ENCODE measurements around the gene SDR39U1. TPM values are rescaled to one million over a fixed set of nuclear protein-coding genes. Genes with fewer than 3 reads are reported as not detected.

The SDR39U1 gene
- total RNA-seq, 1 donor from 2014 or later = 61.6 TPM

GRCh38 chr14:24428628-24429394, 13.8 kb downstream of the SDR39U1 start:
- ATAC-seq (no peak), DNase-seq (no peak)
- Histone ChIP-seq H3K27me3 (no peaks in the 10 kb centered on the region), H3K27ac (peak overlapping the region; percentile 93), H3K4me3 (peak overlapping the region; percentile 86), H3K4me1 (peaks cover 47% of the 10 kb centered on the region), H3K9me3 (no peaks in the 10 kb centered on the region), H3K36me3 (peaks cover 20% of the 10 kb centered on the region)
- TF ChIP-seq, protein P1, sequence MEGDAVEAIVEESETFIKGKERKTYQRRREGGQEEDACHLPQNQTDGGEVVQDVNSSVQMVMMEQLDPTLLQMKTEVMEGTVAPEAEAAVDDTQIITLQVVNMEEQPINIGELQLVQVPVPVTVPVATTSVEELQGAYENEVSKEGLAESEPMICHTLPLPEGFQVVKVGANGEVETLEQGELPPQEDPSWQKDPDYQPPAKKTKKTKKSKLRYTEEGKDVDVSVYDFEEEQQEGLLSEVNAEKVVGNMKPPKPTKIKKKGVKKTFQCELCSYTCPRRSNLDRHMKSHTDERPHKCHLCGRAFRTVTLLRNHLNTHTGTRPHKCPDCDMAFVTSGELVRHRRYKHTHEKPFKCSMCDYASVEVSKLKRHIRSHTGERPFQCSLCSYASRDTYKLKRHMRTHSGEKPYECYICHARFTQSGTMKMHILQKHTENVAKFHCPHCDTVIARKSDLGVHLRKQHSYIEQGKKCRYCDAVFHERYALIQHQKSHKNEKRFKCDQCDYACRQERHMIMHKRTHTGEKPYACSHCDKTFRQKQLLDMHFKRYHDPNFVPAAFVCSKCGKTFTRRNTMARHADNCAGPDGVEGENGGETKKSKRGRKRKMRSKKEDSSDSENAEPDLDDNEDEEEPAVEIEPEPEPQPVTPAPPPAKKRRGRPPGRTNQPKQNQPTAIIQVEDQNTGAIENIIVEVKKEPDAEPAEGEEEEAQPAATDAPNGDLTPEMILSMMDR (IDR thresholded peaks at IDR 0.05) = no peak
- intact Hi-C loops (cut with DNase I) = loop anchor here (5.0 kb wide), 1 partner anchor 62 kb away; the partner anchor contains the start of gene NFATC4

DNA sequence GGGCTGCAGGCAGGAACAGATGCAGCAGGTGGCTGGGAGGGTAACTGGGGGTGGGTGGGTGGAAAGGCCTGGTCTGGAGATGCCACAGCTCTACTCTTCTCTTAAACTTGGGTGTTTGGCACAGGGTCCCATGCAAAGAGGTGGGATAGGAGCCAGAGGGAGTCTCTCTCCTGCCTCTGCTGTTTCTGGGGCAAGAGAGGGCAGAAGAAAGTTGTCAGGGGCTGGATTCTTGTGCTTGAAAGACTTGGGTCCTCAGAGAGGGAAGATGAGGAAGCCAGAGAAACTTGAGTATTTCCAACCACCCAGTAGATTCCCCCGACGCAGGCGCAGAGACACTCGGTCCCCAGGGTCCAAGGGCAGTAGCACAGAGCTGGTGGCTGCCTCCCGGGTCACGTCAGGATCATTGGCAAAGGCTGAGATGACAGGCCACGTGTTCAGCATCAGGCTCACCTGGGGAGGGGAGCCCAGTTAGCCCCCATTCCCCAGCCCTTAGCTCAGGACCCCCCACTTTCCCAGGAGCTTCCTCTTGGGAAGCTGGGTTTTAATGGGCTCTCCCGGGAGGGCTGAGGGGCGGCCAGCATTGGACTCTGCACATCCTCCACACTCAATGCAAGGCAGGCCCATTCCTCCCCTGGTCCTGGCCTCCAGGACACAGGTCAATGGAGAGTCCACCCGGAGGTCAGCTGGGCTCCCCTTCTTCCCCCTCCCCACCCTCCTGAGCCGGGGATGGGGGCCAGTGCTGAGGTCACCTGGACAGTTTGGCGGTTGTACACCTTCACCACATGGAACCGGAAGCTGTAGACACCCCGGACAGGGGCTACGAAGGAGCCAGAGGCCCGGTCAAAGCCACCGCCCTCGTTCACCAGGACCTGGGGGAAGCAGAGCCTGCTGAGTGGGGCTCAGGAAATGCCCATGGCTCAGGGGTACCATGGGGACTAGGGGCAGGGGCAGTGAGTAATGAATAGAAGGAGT, 14.8 kb downstream of the SDR39U1 start:
- H3K4me1 ChIP-seq = peaks cover 47% of the 10 kb centered on the region
- no peak overlapping the region for H3K4me3 ChIP-seq
- intact Hi-C loops (cut with DNase I) = loop anchor here (5.0 kb wide), 1 partner anchor 61 kb away; the partner anchor contains the start of gene NFATC4

DNA sequence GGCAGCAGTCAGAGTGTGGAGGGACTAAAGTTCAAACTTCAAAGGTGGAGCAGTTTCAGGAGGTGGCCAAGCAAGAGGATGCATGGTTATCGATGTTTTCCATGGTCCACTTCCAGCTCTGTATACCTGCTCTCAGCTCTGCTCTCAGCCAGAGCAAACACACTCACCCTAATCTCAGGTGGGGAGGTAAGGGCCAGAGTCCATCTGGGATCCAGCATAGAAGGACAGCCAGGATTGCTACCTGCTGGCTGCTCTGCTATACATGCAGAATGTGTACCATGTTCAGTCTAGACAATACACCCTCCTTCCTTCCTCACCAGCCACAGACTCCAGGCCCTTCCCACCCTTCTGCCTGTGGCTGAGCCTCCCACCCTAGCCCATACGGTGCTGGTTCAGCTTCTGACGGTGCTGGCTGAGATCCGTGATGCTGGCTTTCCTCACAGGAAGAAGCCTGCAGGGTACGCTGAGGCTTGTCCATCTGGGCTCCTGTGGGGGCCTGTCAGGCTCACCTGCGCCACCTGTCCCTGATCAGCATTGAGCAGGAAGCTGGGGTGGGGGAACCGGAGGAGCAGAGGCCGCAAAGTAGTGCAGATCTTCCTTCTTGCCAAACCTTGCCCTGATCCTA, 15.6 kb downstream of the SDR39U1 start:
- ATAC-seq (no peak), DNase-seq (no peak)
- Histone ChIP-seq H3K36me3 (peaks cover 2% of the 10 kb centered on the region), H3K4me1 (peaks cover 40% of the 10 kb centered on the region), H3K27ac (no peak overlapping the region), H3K27me3 (no peaks in the 10 kb centered on the region), H3K4me3 (no peak overlapping the region), H3K9me3 (no peaks in the 10 kb centered on the region)
- TF ChIP-seq, protein P1 (IDR thresholded peaks at IDR 0.05) = no peak
- intact Hi-C loops (cut with DNase I) = loop anchor here (5.0 kb wide), 1 partner anchor 60 kb away; the partner anchor contains the start of gene NFATC4

More for the DNA sequence above, 14.8 kb downstream of the SDR39U1 start:
- H3K36me3 ChIP-seq = peaks cover 10% of the 10 kb centered on the region
- no peak overlapping the region for H3K27ac ChIP-seq
- H3K9me3 ChIP-seq = no peaks in the 10 kb centered on the region
- no peaks in the 10 kb centered on the region for H3K27me3 ChIP-seq
- DNase-seq = no peak
- no peak for ATAC-seq
- TF ChIP-seq, protein P1 (IDR thresholded peaks at IDR 0.05) = no peak

GRCh38 chr14:24426150-24426911, 16.2 kb downstream of the SDR39U1 start:
- ATAC-seq = no peak
- Histone ChIP-seq H3K27ac (no peak overlapping the region), H3K4me3 (no peak overlapping the region), H3K36me3 (no peaks in the 10 kb centered on the region), H3K9me3 (no peaks in the 10 kb centered on the region), H3K27me3 (no peaks in the 10 kb centered on the region), H3K4me1 (peaks cover 33% of the 10 kb centered on the region)
- TF ChIP-seq, protein P1 (IDR thresholded peaks at IDR 0.05) = no peak
- DNase-seq = no peak
- intact Hi-C loops (cut with DNase I) = loop anchor here (5.0 kb wide), 1 partner anchor 59 kb away; the partner anchor contains the start of gene NFATC4
